Neuron (in vitro differentiated cells): ENCODE data around the gene ADAMTS2.

Source experiments
- H2AFZ ChIP-seq: one replicate; pipeline ENCODE4 v1.6.1; 2013; ENCODE audit warnings: low read depth, mild to moderate bottlenecking, inconsistent platforms, low read length, moderate library complexity
- H3K27me3 ChIP-seq: one replicate; pipeline ENCODE4 v1.6.1; 2013; ENCODE audit warnings: low read length; ENCODE audit not compliant: insufficient read depth
- H3K36me3 ChIP-seq: one replicate; pipeline ENCODE4 v1.6.1; 2013; ENCODE audit warnings: low read length; ENCODE audit not compliant: insufficient read depth
- H3K4me1 ChIP-seq: one replicate; pipeline ENCODE4 v1.6.1; 2013; ENCODE audit warnings: low read length; ENCODE audit not compliant: insufficient read depth
- H3K4me3 ChIP-seq: 2 replicates; pipeline ENCODE4 v1.5.1; 2013; ENCODE audit warnings: mild to moderate bottlenecking, low read length, moderate library complexity
- H3K9me3 ChIP-seq: one replicate; pipeline ENCODE4 v1.6.1; 2013; ENCODE audit warnings: low read length

Gene ADAMTS2

GRCh38 chr5:179120421-179120861 lies 224.8 kb downstream of the ADAMTS2 start:
- Histone ChIP-seq H3K9me3 (peaks cover 18% of the 10 kb centered on the region), H2AFZ (no peak overlapping the region), H3K4me3 (no peak overlapping the region), H3K27me3 (no peaks in the 10 kb centered on the region), H3K36me3 (no peaks in the 10 kb centered on the region), H3K4me1 (no peaks in the 10 kb centered on the region)

GRCh38 chr5:179119415-179120170 lies 225.7 kb downstream of the ADAMTS2 start:
- no peaks in the 10 kb centered on the region for H3K27me3 ChIP-seq
- no peak overlapping the region for H3K4me3 ChIP-seq
- H3K9me3 ChIP-seq = peaks cover 15% of the 10 kb centered on the region
- no peak overlapping the region for H2AFZ ChIP-seq
- no peaks in the 10 kb centered on the region for H3K36me3 ChIP-seq
- no peaks in the 10 kb centered on the region for H3K4me1 ChIP-seq

GRCh38 chr5:179118756-179119414 lies 226.4 kb downstream of the ADAMTS2 start:
- Histone ChIP-seq H3K9me3 (peaks cover 13% of the 10 kb centered on the region), H3K36me3 (no peaks in the 10 kb centered on the region), H2AFZ (no peak overlapping the region), H3K4me1 (no peaks in the 10 kb centered on the region), H3K4me3 (no peak overlapping the region), H3K27me3 (no peaks in the 10 kb centered on the region)

GRCh38 chr5:179118338-179118737 lies 226.9 kb downstream of the ADAMTS2 start:
- no peaks in the 10 kb centered on the region for H3K36me3 ChIP-seq
- H3K27me3 ChIP-seq = no peaks in the 10 kb centered on the region
- no peak overlapping the region for H2AFZ ChIP-seq
- H3K9me3 ChIP-seq = peaks cover 12% of the 10 kb centered on the region
- no peak overlapping the region for H3K4me3 ChIP-seq
- no peaks in the 10 kb centered on the region for H3K4me1 ChIP-seq

- Histone ChIP-seq H3K4me1 (no peaks in the 10 kb centered on the region), H3K27me3 (no peaks in the 10 kb centered on the region), H2AFZ (no peak overlapping the region), H3K9me3 (peaks cover 7% of the 10 kb centered on the region), H3K36me3 (no peaks in the 10 kb centered on the region), H3K4me3 (no peak overlapping the region)
Measured at GRCh38 chr5:179115845-179116524, 229.3 kb downstream of the ADAMTS2 start.

- Histone ChIP-seq H3K36me3 (no peaks in the 10 kb centered on the region), H3K27me3 (no peaks in the 10 kb centered on the region), H2AFZ (no peak overlapping the region), H3K4me1 (no peaks in the 10 kb centered on the region), H3K9me3 (peaks cover 3% of the 10 kb centered on the region), H3K4me3 (no peak overlapping the region)
Measured at GRCh38 chr5:179115307-179115706, 230.0 kb downstream of the ADAMTS2 start.

GRCh38 chr5:179114756-179115155 lies 230.5 kb downstream of the ADAMTS2 start:
- no peaks in the 10 kb centered on the region for H3K4me1 ChIP-seq
- no peak overlapping the region for H3K4me3 ChIP-seq
- H2AFZ ChIP-seq = no peak overlapping the region
- peaks cover 3% of the 10 kb centered on the region for H3K9me3 ChIP-seq
- no peaks in the 10 kb centered on the region for H3K36me3 ChIP-seq
- no peaks in the 10 kb centered on the region for H3K27me3 ChIP-seq

GRCh38 chr5:179113945-179114641 lies 231.2 kb downstream of the ADAMTS2 start:
- H3K27me3 ChIP-seq = no peaks in the 10 kb centered on the region
- H3K4me1 ChIP-seq = no peaks in the 10 kb centered on the region
- no peak overlapping the region for H2AFZ ChIP-seq
- no peaks in the 10 kb centered on the region for H3K36me3 ChIP-seq
- peaks cover 3% of the 10 kb centered on the region for H3K9me3 ChIP-seq
- H3K4me3 ChIP-seq = no peak overlapping the region

GRCh38 chr5:179113143-179113530 lies 232.1 kb downstream of the ADAMTS2 start:
- Histone ChIP-seq H3K4me1 (no peaks in the 10 kb centered on the region), H3K36me3 (no peaks in the 10 kb centered on the region), H2AFZ (no peak overlapping the region), H3K9me3 (peaks cover 3% of the 10 kb centered on the region), H3K4me3 (no peak overlapping the region), H3K27me3 (no peaks in the 10 kb centered on the region)

- Histone ChIP-seq H3K36me3 (no peaks in the 10 kb centered on the region), H3K4me3 (no peak overlapping the region), H3K27me3 (no peaks in the 10 kb centered on the region), H3K9me3 (peaks cover 3% of the 10 kb centered on the region), H3K4me1 (no peaks in the 10 kb centered on the region), H2AFZ (no peak overlapping the region)
Measured at GRCh38 chr5:179112469-179113142, 232.7 kb downstream of the ADAMTS2 start.

GRCh38 chr5:179111267-179112207 lies 233.7 kb downstream of the ADAMTS2 start:
- H3K27me3 ChIP-seq = no peaks in the 10 kb centered on the region
- peaks cover 3% of the 10 kb centered on the region for H3K9me3 ChIP-seq
- H3K4me3 ChIP-seq = no peak overlapping the region
- H3K36me3 ChIP-seq = no peaks in the 10 kb centered on the region
- no peak overlapping the region for H2AFZ ChIP-seq
- no peaks in the 10 kb centered on the region for H3K4me1 ChIP-seq

- H3K36me3 ChIP-seq = no peaks in the 10 kb centered on the region
Measured at GRCh38 chr5:179110528-179110927, 234.7 kb downstream of the ADAMTS2 start.

More at GRCh38 chr5:179110528-179110927, 234.7 kb downstream of the ADAMTS2 start:
- H2AFZ ChIP-seq = no peak overlapping the region
- no peaks in the 10 kb centered on the region for H3K27me3 ChIP-seq
- no peaks in the 10 kb centered on the region for H3K4me1 ChIP-seq
- peaks cover 3% of the 10 kb centered on the region for H3K9me3 ChIP-seq
- H3K4me3 ChIP-seq = no peak overlapping the region
